ENCODE measurements around the gene MFAP1. TPM values are rescaled to one million over a fixed set of nuclear protein-coding genes. Genes with fewer than 3 reads are reported as not detected.
"Not testable (repeated sequence)": the region's sequence is repeated elsewhere in the genome, so short reads cannot be mapped to it uniquely, and the experiment has no call there.

Gene MFAP1
- total and polyA plus RNA-seq, 4 donors, result 12.5 to 21.8 (median 16.7) TPM

DNA sequence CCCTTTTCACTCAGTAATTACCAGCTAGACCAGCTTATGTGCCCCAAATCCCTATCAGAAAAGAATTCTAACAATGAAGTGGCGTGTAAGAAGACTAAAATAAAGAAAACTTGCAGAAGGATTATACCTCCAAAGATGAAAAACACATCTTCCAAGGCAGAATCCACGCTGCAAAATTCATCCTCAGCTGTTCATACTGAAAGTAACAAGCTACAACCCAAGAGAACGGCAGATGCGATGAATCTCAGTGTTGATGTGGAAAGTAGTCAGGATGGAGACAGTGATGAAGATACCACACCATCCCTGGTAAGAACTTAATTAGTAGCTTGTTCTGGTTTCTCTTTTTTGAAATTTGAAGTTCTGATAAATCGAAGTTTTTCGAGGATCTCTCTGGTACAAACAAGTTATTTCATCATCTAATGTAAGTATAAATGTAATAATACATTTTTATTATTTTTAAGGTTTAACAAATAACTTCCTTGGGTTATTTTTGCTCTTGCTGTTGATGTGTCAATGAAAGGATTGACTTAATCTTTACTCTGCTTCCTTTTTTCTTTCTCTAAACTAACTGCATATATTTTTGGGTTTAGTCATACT lies 3.7 kb upstream of the MFAP1 start:
- no peak overlapping the region for H3K4me3 ChIP-seq
- WGBS, 2 donors, result 65 to 69% methylated on average over 6 of the region's 6 CpGs
- H3K4me1 ChIP-seq (ENCODE audit: control insufficient read depth in 5 of 5, insufficient read depth in 5 of 5, low read length in 5 of 5), result peaks cover 5 to 29% (median 6%) of the 10 kb centered on the region in 5 donors
- H3K36me3 ChIP-seq (ENCODE audit: control insufficient read depth in 4 of 4, insufficient read depth in 4 of 4, low read length in 4 of 4), result peaks cover 0 to 2% (median 0%) of the 10 kb centered on the region in 4 donors
- no peak for ATAC-seq (ENCODE audit: insufficient read depth, low FRiP score)
- no peaks in the 10 kb centered on the region for H3K9me3 ChIP-seq (ENCODE audit: control insufficient read depth in 4 of 4, insufficient read depth in 3 of 4, low read length in 3 of 4)
- DNase-seq, result peak in 2 of 3 donors; percentile 11 to 14
- no peaks in the 10 kb centered on the region for H3K27me3 ChIP-seq (ENCODE audit: control insufficient read depth in 3 of 3, insufficient read depth in 3 of 3, low read length in 2 of 3)
- peak overlapping the region in 1 of 2 donors; percentile 48 for H3K9ac ChIP-seq (ENCODE audit: insufficient read depth in 1 of 2, low read length in 2 of 2)
- TF ChIP-seq CTCF (IDR thresholded peaks at IDR 0.05; ENCODE audit: control extremely low read depth, extremely low read depth), result no peak
- no peak overlapping the region for H3K27ac ChIP-seq (ENCODE audit: low read depth in 1 of 2, low read length in 1 of 2)

DNA sequence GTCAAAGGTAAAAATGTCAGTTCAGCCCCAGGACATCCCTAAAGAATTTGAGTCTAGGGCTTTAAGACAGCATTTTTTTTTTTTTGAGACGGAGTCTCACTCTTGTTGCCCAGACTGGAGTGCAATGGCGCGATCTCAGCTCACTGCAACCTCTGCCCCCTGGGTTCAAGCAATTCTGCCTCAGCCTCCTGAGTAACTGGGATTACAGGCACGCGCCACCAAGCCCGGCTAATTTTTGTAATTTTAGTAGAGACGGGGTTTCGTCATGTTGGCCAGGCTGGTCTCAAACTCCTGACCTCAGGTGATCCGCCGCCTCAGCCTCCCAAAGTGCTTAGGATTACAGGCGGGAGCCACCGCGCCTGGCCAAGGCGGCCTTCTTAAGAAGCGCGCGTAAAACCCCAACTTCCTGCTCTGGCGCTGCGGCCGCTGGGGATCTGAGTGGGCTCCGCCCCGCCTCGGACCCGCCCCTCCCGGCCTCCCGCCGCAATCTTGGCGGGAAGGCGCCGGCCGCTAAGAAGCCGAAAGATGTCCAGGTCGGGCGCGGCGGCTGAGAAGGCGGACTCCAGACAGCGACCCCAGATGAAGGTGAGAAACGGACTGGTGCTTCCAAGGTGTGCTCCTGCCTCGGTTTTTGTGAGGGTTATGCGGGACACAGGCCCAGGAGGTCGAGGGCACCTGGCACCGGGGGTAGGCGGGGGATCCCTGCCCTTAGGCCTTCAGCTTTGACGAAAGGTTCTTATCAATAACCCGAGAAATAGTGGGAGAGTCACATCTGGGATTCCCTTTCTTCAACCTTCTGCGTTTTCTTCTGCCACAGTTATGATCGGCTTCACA lies 2.2 kb upstream of the MFAP1 start, which contains the start of gene WDR76:
Gene WDR76 (plus strand): TSS at position 495 of the 834 bp plus-strand sequence. CDS start 31 bp downstream, at position 526.
- TF ChIP-seq CTCF (IDR thresholded peaks at IDR 0.05; ENCODE audit: control extremely low read depth, extremely low read depth), result no peak
- Histone ChIP-seq H3K4me3 (peak within 1 kb of the TSS; percentile 38), H3K27ac (ENCODE audit: low read depth in 1 of 2, low read length in 1 of 2) (peak within 1 kb of the TSS in 1 of 2 donors; percentile 48), H3K36me3 (ENCODE audit: control insufficient read depth in 4 of 4, insufficient read depth in 4 of 4, low read length in 4 of 4) (peaks cover 0 to 2% (median 0%) of the 10 kb centered on the region in 4 donors), H3K27me3 (ENCODE audit: control insufficient read depth in 3 of 3, insufficient read depth in 3 of 3, low read length in 2 of 3) (no peaks in the 10 kb centered on the region), H3K9ac (ENCODE audit: insufficient read depth in 1 of 2, low read length in 2 of 2) (peak within 1 kb of the TSS; percentile 37 to 48), H3K4me1 (ENCODE audit: control insufficient read depth in 5 of 5, insufficient read depth in 5 of 5, low read length in 5 of 5) (peaks cover 5 to 32% (median 7%) of the 10 kb centered on the region in 5 donors), H3K9me3 (ENCODE audit: control insufficient read depth in 4 of 4, insufficient read depth in 3 of 4, low read length in 3 of 4) (no peaks in the 10 kb centered on the region)
- WGBS, 2 donors, result 4 to 5% methylated on average over 48 of the region's 48 CpGs
- ATAC-seq (ENCODE audit: insufficient read depth, low FRiP score) (peak; percentile 79), DNase-seq (peak; percentile 85 to 92 (median 87))

DNA sequence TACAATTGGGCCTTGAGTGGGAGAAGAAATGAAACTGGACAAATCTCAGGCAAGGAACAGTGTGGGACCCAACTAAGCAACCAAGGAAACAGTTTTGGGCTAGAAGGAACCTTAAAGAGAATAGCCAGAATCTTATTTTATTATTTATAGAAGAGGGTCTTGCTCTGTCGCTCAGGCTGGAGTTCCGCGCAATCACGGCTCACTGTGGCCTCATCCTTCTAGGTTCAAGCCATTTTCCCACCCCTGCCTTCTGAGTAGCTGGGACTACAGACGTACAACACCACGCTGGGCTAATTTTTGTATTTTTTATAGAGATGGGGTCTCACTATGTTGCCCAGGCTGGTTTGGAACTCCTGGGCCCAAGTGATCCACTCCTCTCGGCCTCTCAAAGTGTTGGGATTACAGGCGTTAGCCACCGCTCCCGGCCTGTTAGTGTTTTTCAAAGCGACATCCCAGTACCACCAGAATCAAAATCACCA lies 1.6 kb upstream of the MFAP1 start:
- Histone ChIP-seq H3K4me3 (no peak overlapping the region), H3K27ac (ENCODE audit: low read depth in 1 of 2, low read length in 1 of 2) (no peak overlapping the region), H3K9ac (ENCODE audit: insufficient read depth in 1 of 2, low read length in 2 of 2) (no peak overlapping the region), H3K27me3 (ENCODE audit: control insufficient read depth in 3 of 3, insufficient read depth in 3 of 3, low read length in 2 of 3) (no peaks in the 10 kb centered on the region), H3K4me1 (ENCODE audit: control insufficient read depth in 5 of 5, insufficient read depth in 5 of 5, low read length in 5 of 5) (peaks cover 5 to 32% (median 7%) of the 10 kb centered on the region in 5 donors), H3K9me3 (ENCODE audit: control insufficient read depth in 4 of 4, insufficient read depth in 3 of 4, low read length in 3 of 4) (no peaks in the 10 kb centered on the region), H3K36me3 (ENCODE audit: control insufficient read depth in 4 of 4, insufficient read depth in 4 of 4, low read length in 4 of 4) (peaks cover 0 to 2% (median 0%) of the 10 kb centered on the region in 4 donors)
- WGBS, 2 donors, result 93 to 96% methylated on average over 11 of the region's 11 CpGs
- DNase-seq (no peak), ATAC-seq (ENCODE audit: insufficient read depth, low FRiP score) (no peak)
- no peak for TF ChIP-seq CTCF (IDR thresholded peaks at IDR 0.05; ENCODE audit: control extremely low read depth, extremely low read depth)

- 93 to 94% methylated on average over 11 of the region's 11 CpGs for WGBS, 2 donors
- not testable (repeated sequence) for H3K9ac ChIP-seq (ENCODE audit: insufficient read depth in 1 of 2, low read length in 2 of 2); H3K36me3 ChIP-seq (ENCODE audit: control insufficient read depth in 4 of 4, insufficient read depth in 4 of 4, low read length in 4 of 4); ATAC-seq (ENCODE audit: insufficient read depth, low FRiP score); H3K4me3 ChIP-seq; H3K27ac ChIP-seq (ENCODE audit: low read depth in 1 of 2, low read length in 1 of 2); H3K27me3 ChIP-seq (ENCODE audit: control insufficient read depth in 3 of 3, insufficient read depth in 3 of 3, low read length in 2 of 3); H3K9me3 ChIP-seq (ENCODE audit: control insufficient read depth in 4 of 4, insufficient read depth in 3 of 4, low read length in 3 of 4); DNase-seq
- H3K4me1 ChIP-seq (ENCODE audit: control insufficient read depth in 5 of 5, insufficient read depth in 5 of 5, low read length in 5 of 5), result peaks cover 5 to 32% (median 7%) of the 10 kb centered on the region in 5 donors
Measured at GRCh38 chr15:43825305-43825704, 815 bp upstream of the MFAP1 start.
